ENCODE measurements around the gene CABYR.
"Not testable (repeated sequence)": the region's sequence is repeated elsewhere in the genome, so short reads cannot be mapped to it uniquely, and the experiment has no call there.

CABYR gene

DNA sequence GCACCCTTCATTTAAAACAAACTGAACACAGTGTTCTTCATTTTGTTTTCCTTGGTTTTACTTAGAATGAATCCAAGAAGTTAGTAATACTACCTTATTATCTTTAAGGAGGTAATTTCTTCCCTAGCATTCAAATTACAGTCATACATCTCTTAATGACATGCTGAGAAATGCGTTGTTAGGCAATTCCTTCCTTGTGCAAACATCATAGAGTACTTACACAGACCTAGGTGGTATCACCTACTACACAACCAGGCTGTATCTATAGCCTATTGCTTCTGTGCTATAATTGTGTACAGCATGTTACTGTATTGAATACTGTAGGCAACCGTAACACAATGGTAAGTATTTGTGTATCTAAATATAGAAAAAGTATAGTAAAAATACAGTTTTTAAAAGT lies 8.4 kb upstream of the CABYR start:
- DNase-seq = no peak

DNA sequence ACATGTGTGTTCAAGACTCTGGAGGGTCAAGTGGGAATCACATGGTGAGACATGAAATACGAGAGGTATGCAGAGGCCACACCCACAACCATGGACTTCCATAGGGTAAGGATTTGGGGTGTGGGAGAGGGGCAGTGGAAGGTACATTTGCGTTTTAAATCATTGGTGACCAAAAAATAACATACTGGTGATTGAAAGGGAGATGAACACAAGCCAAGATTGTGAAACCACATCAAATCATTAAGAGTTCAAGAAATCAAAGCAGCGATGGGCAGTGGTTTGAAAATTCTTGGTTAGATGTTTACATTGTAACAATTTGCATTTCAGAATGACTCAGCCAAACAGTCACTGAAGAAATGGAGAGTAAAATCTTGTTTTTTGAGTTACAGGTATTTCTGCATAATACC lies 1.9 kb upstream of the CABYR start:
- DNase-seq = no peak

DNA sequence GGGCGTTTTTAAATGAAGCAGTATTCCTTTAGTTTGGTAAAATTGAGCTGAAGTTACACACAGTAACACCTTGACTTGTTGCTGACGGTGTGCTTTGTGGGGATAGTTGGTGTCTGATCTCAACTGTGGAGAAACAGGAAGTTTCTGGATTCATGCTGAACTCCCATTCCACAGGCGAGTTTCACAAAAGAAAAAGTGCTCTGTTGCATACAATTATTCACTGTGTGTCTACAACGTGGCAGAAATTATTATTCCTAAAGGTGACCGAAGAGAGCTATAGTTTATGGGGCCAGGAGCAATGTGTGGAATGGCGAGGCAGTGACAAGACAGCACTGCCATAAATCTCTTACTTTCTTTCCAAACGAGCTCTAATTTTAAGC lies 463 bp upstream of the CABYR start:
- no peak for DNase-seq

DNA sequence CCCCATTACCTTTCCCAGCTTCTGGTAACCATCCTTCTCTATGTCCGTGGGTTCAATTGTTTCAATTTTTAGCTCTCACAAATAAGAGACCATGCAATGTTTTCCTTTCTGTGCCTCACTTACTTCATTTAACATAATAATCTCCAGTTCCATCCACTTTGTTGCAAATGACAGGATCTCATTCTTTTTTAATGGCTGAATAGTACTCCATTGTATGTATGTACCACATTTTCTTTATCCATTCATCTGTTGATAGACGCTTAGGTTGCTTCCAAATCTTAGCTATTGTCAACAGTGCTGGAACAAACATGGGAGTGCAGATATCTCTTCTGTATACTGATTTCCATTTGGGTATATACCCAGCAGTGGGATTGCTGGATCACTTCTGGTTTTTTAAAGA lies 1.8 kb downstream of the CABYR start:
- no peak for DNase-seq

DNA sequence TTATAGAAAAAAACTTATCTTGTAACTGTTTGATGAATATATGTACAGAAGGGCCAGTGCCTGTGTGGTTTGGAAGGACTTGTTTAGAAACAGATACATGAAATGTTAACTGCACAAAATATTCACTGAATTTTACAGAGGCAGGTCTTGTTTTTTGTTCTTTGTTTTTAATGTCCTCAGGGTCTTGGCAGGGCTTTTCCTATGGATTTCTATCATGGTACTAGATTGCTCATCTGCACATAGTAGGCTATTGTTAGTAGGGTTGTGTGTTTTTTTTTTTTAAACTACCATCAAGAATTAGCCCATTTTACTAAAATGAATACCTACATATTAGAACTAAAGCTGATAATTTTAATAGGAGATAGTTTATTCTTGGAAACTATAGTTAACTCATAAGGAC lies 3.5 kb downstream of the CABYR start:
- no peak for DNase-seq

DNA sequence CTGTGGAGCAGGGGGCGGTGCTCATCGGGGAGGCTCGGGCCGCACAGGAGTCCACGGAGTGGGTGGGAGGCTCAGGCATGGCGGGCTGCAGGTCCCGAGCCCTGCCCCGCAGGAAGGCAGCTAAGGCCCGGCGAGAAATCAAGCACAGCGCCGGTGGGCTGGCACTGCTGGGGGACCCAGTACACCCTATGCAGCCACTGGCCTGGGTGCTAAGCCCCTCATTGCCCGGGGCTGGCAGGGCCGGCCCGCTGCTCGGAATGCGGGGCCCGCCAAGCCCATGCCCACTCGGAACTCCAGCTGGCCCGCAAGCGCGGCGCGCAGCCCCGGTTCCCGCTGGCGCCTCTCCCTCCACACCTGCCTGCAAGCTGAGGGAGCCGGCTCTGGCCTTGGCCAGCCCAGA lies 10.7 kb downstream of the CABYR start:
- not testable (repeated sequence) for DNase-seq

DNA sequence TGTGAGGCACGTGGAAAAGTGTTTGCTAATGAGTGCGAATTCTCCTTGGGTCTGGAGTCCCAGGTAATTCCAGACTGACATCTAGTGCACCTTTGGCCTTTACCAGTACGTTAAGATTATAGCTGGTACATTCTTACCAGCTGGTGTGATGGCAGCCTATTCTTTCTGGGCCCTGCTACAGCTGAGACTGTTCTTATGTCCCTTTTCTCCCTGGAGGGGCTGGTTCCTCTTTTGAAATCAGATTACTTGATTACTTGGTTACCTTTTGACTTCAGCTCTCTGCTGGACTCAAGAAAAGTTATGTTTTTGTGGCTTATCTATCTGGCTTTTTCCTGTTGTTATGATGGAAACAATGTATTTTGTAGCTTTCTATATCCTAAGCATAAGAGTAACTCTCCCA lies 14.5 kb downstream of the CABYR start:
- no peak for DNase-seq

DNA sequence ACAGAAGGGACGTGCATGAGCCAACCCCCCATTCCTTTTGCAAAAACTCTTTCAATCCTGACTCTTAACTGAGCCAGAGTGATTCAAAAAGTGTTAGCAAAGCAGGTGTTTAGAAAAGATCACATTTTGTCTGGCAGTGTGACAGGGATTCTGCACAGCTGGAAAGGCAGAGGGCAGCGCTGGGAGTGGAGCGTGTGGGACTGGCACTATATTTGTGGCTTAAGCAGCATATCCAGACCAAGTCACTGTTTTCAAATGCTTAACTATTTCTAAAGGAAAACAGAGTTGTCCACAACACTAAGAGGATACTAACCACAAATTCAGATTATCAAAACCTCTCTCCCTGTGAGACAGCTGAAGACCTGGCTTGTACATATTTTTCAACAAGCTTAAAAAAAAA lies 19.0 kb downstream of the CABYR start:
- DNase-seq = no peak

DNA sequence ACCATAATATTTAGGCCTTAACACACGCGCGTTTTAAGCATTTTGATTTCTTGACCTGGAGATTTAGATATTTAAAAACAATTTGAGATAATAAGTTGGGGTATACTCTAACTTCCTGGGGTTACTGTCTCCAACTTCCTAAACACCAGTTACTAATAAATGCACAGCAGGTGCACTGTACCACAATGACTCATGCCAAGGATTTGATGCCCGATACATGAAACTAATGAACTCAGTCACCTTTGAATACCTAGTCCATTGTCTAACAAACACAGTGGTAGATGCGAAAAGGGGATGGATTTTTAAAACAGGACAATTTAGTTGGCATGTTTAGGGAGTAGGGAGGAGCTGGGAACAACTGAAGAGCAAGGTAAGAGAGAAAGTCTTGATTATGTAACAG lies 21.2 kb downstream of the CABYR start:
- no peak for DNase-seq

DNA sequence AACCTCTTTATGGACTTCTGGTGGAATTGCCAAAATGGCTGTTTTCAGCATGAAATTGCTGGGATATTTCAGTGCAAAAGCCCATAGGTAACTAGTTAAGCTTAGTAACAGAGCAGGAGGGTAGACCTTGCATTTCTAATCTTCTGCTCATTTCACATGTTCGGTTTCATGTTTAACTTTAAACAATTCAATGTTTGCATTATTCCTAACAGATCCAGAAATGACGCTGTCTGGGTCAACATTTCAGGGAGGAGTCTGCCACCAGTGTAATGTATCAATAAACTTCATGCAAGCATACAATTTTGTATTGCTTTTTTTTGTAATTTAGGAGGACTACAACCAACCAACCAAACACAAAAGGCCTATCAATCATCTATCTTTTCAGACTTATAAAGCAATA lies 22.4 kb downstream of the CABYR start:
- DNase-seq = no peak

DNA sequence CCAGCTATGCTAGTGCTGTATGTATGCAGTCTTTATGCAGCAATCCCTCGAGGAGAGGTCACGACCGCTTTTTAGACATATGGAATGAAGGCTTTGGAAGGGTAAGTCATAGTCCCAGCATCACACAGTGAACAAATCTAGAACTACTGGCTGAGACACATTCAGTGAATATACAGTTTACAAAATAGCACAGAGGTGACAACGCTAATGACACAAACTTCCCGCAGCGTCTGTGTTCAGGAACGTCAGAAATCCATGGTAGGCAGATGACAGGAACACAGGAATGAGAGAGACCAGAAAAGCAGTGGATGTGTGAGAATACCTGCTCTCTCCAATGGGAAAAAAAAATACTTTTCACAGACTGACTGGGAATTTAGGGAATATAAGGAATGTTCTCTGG lies 29.6 kb downstream of the CABYR start:
- no peak for DNase-seq

DNA sequence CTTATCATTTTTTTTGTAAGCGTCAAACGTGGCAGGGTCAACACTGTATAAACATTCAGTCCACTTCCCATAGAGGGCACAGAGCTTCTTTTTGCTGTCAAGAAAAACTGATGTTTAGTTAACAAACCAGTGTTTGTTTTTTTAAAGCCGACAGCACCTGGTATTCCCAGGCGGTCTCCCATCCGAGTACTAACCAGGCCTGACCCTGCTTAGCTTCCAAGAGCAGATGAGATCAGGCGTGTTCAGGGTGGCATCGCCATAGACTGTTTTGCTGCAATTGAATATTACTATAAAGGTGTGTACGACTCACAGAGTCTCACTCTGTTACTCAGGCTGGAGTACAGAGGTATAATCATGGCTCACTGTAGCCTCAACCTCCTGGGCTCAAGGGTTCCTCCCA lies 31.5 kb downstream of the CABYR start:
- no peak for DNase-seq

DNA sequence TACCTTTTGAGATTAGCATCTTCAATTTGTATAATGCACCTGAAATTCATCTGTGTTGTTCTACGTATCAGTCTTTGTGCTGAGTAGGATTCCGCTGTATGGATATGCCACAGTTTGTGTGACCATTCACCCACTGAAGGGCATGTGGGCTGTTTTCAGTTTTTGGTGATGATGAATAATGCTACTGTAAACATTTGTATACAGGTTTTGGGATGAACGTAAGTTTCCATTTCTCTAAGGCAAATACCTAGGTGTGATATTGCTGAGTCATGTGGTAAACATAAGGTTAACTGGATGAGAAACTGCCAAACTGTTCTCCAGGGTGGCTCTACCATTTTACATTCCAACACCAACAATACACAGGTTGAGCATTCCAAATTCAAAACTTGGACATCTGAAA lies 35.1 kb downstream of the CABYR start:
- DNase-seq = no peak

DNA sequence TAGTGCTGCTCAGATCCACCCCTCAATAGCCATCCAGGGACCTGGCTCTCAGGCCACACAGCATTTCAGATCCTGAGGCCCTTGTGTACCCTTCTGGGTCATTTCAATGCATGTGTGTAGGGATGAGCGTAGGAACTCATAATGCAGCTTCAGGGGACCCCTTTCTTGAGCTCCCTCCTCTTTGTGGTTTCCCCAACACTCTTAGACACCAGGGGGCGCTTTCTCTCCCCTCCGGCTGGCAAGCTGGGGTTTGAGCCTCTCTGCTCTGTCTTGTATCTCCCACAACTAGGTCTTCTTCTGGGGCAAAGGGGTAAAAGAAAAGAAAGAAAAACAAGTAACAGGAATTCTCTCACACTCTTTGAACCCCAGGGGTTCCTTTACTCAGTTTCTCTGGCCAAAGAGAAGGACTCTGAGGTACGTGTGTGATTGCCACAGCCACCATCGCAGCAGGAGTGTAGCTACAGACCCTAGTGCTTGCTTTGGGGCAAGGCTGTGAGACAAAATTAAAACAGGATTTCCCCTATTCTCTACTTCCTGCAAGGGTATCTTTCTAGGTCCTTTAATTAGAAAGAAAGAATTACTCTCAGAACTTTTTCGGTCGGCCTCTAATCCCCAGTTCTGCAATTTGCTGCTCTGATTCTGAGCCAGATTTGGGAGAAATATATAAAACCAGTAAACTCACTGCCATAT lies 38.0 kb downstream of the CABYR start:
- peak; percentile 66 for DNase-seq

DNA sequence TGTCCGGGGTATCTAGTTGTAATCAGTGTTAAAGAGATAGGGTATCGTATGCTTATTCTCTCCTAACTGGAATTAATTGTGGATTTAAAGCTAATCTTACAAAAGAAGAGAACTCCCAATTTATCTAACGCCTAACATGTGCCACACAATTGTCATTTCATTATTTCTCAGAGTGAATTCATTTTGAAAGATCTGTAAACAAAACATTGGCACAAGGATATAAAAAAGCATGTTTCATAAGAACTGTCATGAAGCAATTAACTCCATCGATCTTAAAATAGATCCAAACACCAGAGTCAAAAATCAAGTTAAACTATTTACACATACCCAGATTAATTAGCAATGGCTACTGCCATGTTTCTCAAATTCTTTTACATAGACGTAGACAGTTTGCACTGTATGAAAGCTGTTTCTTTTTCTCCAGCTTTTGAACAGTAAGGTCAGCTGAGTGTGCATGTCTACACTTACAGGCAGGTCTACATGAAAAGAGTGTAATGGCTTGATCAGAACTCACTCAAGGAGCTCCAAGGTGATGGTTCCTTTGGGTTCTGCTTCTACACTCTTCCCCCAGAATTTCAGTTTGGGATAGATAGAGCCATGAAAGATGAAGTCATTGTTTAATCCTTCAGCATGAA lies 38.8 kb downstream of the CABYR start:
- DNase-seq = no peak

DNA sequence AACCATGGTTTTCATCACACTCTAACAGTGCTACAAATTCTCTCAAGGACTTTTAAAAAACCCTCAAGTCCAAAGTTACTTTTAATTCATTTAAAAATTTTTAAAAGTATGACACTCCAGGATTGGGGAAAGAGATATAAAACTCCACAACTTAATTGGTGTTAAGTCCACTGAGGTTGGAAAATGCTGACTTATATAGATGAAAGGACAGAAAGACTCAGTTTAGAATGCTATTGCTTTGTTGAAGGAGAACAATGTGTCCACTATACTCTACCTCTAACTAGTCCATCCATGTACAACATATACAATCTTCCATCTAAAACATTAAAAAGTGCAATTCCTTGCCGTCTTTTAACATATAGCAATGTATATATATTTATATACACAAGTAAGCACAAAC lies 41.2 kb downstream of the CABYR start:
- no peak for DNase-seq

DNA sequence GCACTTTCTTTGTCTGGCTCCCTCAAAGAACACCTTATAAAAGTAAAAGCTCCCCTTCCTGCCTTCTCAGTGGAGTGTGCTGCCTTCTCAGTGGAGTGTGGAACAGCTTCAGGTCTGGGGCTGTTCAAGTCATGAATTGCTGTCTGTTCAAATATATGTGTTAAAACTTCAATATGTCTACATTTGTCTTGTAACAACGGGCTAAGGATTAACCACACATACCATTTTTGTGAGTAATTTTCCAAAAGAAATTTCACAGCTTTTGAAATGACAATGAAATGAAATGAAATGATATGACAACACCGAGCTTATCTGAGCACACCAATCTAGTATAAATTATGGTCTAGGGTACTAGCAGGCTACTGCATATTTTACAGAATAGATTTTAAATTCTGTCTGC lies 42.9 kb downstream of the CABYR start:
- DNase-seq = no peak

DNA sequence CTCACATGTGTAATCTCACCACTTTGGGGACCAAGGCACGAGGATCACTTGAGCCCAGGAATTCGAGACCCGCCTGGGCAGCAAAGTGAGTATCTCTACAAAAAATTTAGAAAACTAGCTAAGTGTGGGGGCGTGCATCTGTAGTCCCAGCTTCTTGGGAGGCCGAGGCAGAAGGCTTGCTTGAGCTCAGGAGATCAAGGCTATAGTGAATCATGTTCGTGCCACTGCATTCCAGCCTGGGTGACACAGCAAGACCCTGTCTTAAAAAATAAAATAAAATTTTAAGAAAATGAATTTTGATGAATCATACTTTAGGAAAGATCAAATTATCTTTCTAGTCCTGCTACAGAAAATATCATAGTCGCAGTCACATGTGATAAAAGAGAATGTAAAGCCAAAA lies 46.9 kb downstream of the CABYR start:
- DNase-seq = no peak

DNA sequence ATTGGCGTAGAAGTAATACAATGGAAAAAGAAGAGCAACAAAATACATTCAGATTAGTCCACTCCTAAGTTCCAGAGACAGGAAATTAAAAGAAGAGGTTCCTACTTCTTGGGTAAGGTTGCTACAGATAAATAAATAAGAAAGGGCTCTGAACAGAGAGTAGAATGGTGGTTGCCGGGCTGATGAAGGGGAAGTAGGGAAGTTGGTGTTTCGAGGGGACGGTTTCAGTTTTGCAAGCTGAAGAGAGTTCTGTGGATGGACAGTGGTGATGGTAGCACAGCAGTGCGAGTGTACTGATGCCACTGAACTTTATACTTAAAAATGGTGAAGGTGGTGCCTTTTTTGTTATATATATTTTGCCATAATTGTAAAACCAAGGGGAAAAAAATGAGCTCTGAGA lies 48.2 kb downstream of the CABYR start:
- no peak for DNase-seq

DNA sequence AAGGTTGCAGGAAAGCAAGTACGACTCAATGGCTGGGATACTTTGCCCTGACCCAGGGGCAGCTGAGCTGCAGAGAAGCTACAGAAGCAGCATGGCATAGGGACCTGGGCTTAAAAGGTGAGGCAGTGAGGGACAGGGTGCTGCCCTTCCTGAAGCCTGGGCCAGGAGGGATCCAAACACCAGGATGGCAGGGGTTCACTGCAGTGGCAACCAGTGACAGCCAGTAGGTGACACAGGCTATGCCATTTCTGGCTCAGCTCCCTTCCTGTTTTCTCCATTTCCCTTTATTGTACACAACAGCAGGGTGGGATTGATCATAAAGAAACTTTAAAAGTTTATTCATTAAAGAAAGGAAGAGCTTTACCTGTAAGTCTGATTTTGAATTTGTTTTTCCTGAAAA lies 48.8 kb downstream of the CABYR start:
- DNase-seq = no peak

DNA sequence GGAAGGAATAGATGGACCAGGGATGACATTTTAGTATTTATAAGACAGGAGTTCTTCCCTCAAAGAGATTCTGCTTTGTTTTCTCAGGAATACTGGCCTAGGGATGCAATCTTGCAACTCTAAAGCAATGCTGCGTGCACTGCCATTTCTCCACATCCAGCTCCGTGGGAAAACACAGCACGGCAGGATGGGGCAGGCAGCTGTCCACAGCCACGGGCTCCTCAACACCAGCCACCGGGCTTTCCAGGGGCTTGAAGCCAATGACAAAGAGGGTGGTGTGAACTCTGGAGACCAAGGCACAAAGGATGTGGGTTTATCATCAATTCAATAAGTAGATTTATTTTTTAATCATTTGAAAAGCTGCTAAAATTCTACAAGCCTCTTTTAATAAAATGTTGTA lies 49.3 kb downstream of the CABYR start:
- no peak for DNase-seq

DNA sequence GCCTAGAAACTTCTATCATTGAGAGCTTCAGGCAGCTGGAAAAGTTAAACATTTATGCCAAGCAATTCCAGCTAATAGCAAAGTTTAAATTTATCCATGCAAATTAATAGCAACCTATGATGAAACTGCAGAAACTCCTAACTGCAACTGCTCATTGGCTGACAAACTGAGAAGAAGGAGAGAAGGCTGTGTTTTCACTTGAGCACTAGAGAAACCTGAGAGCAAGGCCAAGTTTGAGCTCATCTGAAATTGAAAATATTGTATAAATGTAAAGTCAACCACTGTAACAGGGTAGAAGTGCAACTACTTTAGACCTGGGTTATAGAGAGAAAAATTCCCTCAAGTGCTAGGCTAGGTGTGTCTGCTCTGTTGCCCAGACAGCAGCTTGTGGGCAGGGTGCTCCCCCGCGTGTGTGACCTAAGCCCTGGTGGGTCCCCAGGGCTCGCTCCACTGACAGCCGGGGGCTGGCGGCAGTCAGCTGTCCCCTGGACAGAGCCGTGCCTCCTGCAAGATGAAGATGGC lies 50.2 kb downstream of the CABYR start:
- no peak for DNase-seq

DNA sequence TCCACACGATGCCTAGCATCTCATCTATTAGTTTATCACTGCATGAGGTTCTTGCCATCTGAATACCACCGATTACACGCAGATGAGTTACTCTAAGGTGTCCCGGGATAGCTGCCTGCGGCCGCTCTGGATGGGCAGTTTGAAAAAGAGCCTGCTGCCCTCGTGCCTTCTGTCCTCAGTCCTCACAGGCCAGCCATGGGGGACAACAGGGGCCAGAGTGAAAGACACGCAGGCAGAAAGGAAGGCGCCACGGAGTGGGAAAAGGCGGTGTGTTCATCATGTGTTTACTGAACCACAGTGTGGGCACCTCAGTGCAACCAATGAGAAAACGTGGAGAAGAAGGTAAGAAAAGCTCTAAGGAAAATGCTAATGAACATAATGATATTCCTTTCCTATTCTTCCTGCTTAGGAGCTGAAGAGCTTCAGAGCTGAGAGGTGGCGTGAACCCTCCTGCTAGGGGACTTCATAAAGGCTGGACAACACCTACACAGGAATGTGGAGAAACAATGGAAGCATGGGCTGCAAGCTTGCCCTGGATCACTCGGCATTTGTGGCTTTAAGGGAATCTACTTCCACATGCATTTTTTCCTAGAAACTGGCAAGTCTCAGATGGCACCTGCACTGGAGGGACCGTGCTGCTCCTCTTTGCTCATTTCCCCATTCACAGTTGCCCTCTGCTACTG lies 50.9 kb downstream of the CABYR start:
- DNase-seq = no peak

DNA sequence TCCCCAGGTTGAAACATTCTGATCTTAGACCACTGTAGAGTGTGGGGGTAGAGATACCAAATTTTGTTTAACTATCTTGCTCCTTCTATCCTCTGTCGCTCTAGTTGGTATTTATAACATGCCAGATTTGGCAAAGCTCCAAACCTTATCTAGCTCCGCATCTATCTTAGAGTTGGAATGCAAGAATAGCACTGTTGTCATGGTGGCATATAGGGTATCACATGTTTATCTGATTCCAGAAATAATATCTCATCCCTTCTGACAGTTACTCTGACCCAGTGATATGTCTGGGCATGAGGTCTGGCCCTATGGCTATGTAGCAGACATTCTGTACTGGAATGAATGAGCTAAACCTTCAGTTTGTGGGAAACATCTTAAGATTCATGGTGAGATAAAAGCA lies 51.7 kb downstream of the CABYR start:
- DNase-seq = no peak

Data from activated CD8-positive, alpha-beta memory T cell treated with anti-CD3 and anti-CD28 coated beads for 24 hours (primary cell).